ENCODE measurements around the gene GPR142. TPM values are rescaled to one million over a fixed set of nuclear protein-coding genes. Genes with fewer than 3 reads are reported as not detected.

The GPR142 gene
- total RNA-seq, 1 experiment from 2014 or later, result not detected

DNA sequence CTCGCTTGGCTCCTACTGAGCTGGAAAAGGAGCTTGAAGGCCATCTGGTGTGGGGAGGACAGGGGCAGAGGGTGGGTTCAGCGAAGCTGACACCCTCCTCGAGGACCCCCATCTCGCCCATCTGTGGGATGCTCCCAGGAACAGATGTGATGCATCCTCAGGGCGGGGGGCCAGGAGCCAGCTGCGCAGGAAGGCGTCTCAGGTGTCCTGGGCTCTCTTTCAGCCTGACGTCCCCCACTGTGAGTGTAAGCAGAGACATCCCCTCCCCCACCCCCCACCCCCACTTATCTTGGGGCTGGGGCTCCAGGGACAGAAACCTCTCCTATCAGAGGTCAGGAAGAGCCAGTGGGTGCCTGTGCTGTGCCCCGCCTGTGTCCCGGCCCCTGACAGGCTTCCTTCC lies 25.1 kb upstream of the GPR142 start:
- TF ChIP-seq EZH2 (IDR thresholded peaks at IDR 0.05; ENCODE audit: low read length, unreplicated experiment) (no peak), EZH2phosphoT487 (IDR thresholded peaks at IDR 0.05; ENCODE audit: borderline replicate concordance, low read length) (no peak)
- TF ChIP-seq, protein P1, sequence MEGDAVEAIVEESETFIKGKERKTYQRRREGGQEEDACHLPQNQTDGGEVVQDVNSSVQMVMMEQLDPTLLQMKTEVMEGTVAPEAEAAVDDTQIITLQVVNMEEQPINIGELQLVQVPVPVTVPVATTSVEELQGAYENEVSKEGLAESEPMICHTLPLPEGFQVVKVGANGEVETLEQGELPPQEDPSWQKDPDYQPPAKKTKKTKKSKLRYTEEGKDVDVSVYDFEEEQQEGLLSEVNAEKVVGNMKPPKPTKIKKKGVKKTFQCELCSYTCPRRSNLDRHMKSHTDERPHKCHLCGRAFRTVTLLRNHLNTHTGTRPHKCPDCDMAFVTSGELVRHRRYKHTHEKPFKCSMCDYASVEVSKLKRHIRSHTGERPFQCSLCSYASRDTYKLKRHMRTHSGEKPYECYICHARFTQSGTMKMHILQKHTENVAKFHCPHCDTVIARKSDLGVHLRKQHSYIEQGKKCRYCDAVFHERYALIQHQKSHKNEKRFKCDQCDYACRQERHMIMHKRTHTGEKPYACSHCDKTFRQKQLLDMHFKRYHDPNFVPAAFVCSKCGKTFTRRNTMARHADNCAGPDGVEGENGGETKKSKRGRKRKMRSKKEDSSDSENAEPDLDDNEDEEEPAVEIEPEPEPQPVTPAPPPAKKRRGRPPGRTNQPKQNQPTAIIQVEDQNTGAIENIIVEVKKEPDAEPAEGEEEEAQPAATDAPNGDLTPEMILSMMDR (conservative IDR thresholded peaks at IDR 0.05; ENCODE audit: low read depth, low read length), result no peak
- H3K4me2 ChIP-seq (ENCODE audit: low read length), result no peak overlapping the region
- DNase-seq, result no peak
- no peaks in the 10 kb centered on the region for H3K9me3 ChIP-seq (ENCODE audit: low read length)
- no peak overlapping the region for H2AFZ ChIP-seq (ENCODE audit: low read length)
- CTCF ChIA-PET, result no interaction called here
- H3K27ac ChIP-seq (ENCODE audit: low read length), result no peak overlapping the region
- POLR2A ChIA-PET (ENCODE audit: unreplicated experiment), result no interaction called here
- H3K27me3 ChIP-seq (ENCODE audit: low read length), result peaks cover 34% of the 10 kb centered on the region
- peaks cover 5% of the 10 kb centered on the region; the same call in 1 of the 2 replicates for H3K4me1 ChIP-seq (ENCODE audit: insufficient read depth, low read length)
- H3K4me3 ChIP-seq (ENCODE audit: low read length), result no peak overlapping the region
- H3F3A ChIP-seq (ENCODE audit: low read length, unreplicated experiment), result no peaks in the 10 kb centered on the region
- H3K79me2 ChIP-seq (ENCODE audit: low read length), result no peaks in the 10 kb centered on the region
- no peak for ATAC-seq
- intact Hi-C loops (cut with micrococcal nuclease), result no loop called here
- no peak overlapping the region for H3K9ac ChIP-seq (ENCODE audit: low read length)
- no peaks in the 10 kb centered on the region for H3K36me3 ChIP-seq (ENCODE audit: low read depth, low read length)
- BruUV-seq (replicated peaks), result no TSS peak
- no peaks in the 10 kb centered on the region for H3K9me2 ChIP-seq (replicated peaks; ENCODE audit: low read length)
- no peaks in the 10 kb centered on the region for H4K20me1 ChIP-seq (ENCODE audit: low read length)

GRCh38 chr17:74343121-74343520 lies 24.2 kb upstream of the GPR142 start:
- Histone ChIP-seq H3K9me3 (ENCODE audit: low read length) (no peaks in the 10 kb centered on the region), H3K4me1 (ENCODE audit: insufficient read depth, low read length) (peaks cover 5% of the 10 kb centered on the region; the same call in 1 of the 2 replicates), H3K36me3 (ENCODE audit: low read depth, low read length) (no peaks in the 10 kb centered on the region), H3K79me2 (ENCODE audit: low read length) (no peaks in the 10 kb centered on the region), H3F3A (ENCODE audit: low read length, unreplicated experiment) (no peaks in the 10 kb centered on the region), H4K20me1 (ENCODE audit: low read length) (no peaks in the 10 kb centered on the region), H3K9me2 (replicated peaks; ENCODE audit: low read length) (no peaks in the 10 kb centered on the region), H3K4me2 (ENCODE audit: low read length) (no peak overlapping the region), H2AFZ (ENCODE audit: low read length) (no peak overlapping the region), H3K27ac (ENCODE audit: low read length) (no peak overlapping the region), H3K9ac (ENCODE audit: low read length) (no peak overlapping the region), H3K27me3 (ENCODE audit: low read length) (peaks cover 32% of the 10 kb centered on the region), H3K4me3 (ENCODE audit: low read length) (no peak overlapping the region)
- BruUV-seq (replicated peaks), result no TSS peak
- CTCF ChIA-PET, result no interaction called here
- intact Hi-C loops (cut with micrococcal nuclease), result no loop called here
- DNase-seq, result no peak
- POLR2A ChIA-PET (ENCODE audit: unreplicated experiment), result no interaction called here
- no peak for ATAC-seq
- TF ChIP-seq EZH2 (IDR thresholded peaks at IDR 0.05; ENCODE audit: low read length, unreplicated experiment) (no peak), EZH2phosphoT487 (IDR thresholded peaks at IDR 0.05; ENCODE audit: borderline replicate concordance, low read length) (no peak)
- TF ChIP-seq, protein P1 (conservative IDR thresholded peaks at IDR 0.05; ENCODE audit: low read depth, low read length), result no peak

GRCh38 chr17:74343526-74344284 lies 23.6 kb upstream of the GPR142 start:
- ChIA-PET POLR2A (ENCODE audit: unreplicated experiment) (no interaction called here), CTCF (no interaction called here)
- peaks cover 32% of the 10 kb centered on the region for H3K27me3 ChIP-seq (ENCODE audit: low read length)
- no peaks in the 10 kb centered on the region for H3K79me2 ChIP-seq (ENCODE audit: low read length)
- H3K4me1 ChIP-seq (ENCODE audit: insufficient read depth, low read length), result peaks cover 5% of the 10 kb centered on the region; the same call in 1 of the 2 replicates
- no peaks in the 10 kb centered on the region for H3K9me3 ChIP-seq (ENCODE audit: low read length)
- H3K9me2 ChIP-seq (replicated peaks; ENCODE audit: low read length), result no peaks in the 10 kb centered on the region
- no peaks in the 10 kb centered on the region for H4K20me1 ChIP-seq (ENCODE audit: low read length)
- H3K9ac ChIP-seq (ENCODE audit: low read length), result no peak overlapping the region
- H3F3A ChIP-seq (ENCODE audit: low read length, unreplicated experiment), result no peaks in the 10 kb centered on the region
- H3K4me2 ChIP-seq (ENCODE audit: low read length), result no peak overlapping the region
- H3K27ac ChIP-seq (ENCODE audit: low read length), result no peak overlapping the region
- H2AFZ ChIP-seq (ENCODE audit: low read length), result no peak overlapping the region
- intact Hi-C loops (cut with micrococcal nuclease), result no loop called here
- TF ChIP-seq, protein P1 (conservative IDR thresholded peaks at IDR 0.05; ENCODE audit: low read depth, low read length), result no peak
- no peak for TF ChIP-seq EZH2phosphoT487 (IDR thresholded peaks at IDR 0.05; ENCODE audit: borderline replicate concordance, low read length)
- no peak for TF ChIP-seq EZH2 (IDR thresholded peaks at IDR 0.05; ENCODE audit: low read length, unreplicated experiment)
- BruUV-seq (replicated peaks), result no TSS peak
- no peaks in the 10 kb centered on the region for H3K36me3 ChIP-seq (ENCODE audit: low read depth, low read length)
- no peak for ATAC-seq
- no peak for DNase-seq
- H3K4me3 ChIP-seq (ENCODE audit: low read length), result no peak overlapping the region

Measured in PC-3 (cell line).